Muscle of arm (tissue), 14 donors: ENCODE results near the gene ALOX5. TPM values are rescaled to one million over a fixed set of nuclear protein-coding genes. Genes with fewer than 3 reads are reported as not detected.
"Not testable (repeated sequence)": the region's sequence is repeated elsewhere in the genome, so short reads cannot be mapped to it uniquely, and the experiment has no call there.

Experiments
- DNase-seq: peaks from one replicate; pipeline ENCODE4 v3.0.0-alpha.2; 2013
- long read RNA-seq, 11 donors: transcript quantifications; one replicate each; lab custom pipeline, GENCODE V29; 2026
- polyA plus RNA-seq, 12 donors: library from polyadenylated mRNA; unstranded; fragments of 120-200 nt; gene quantifications; one replicate each; pipeline ENCODE4 v1.2.1, GENCODE V29; 2013; ENCODE audit not compliant: insufficient read length in 12 of 12

The ALOX5 gene
- 10 to 100 TPM in 1 of 12 donors, 1 to 10 TPM in 8, under 1 TPM in 2, not detected in 1; 0.97 to 13.5 (median 1.2) TPM for polyA plus RNA-seq
- long read RNA-seq, donor 1, partial matches to known transcripts, result 0 of 1 reads
- long read RNA-seq, donor 1, other reads (novel, unspliced or antisense), result 0 of 1 reads
- long read RNA-seq, donor 2, result 0 reads
- long read RNA-seq, donor 3, result 0 reads
- long read RNA-seq, donor 4, result 0 reads
- long read RNA-seq, donor 5, result 0 reads
- long read RNA-seq, donor 6, result 0 reads
- long read RNA-seq, donor 7, result 0 reads
- long read RNA-seq, donor 8, result 0 reads
- long read RNA-seq, donor 9, result 0 reads
- long read RNA-seq, donor 10, result 0 reads
- long read RNA-seq, donor 11, result 0 reads

GRCh38 chr10:45373576-45374349, at the start of gene ALOX5:
Gene ALOX5 (plus strand): TSS chr10:45374216. CDS start chr10:45374280, 64 bp downstream.
- DNase-seq, result no peak

DNA sequence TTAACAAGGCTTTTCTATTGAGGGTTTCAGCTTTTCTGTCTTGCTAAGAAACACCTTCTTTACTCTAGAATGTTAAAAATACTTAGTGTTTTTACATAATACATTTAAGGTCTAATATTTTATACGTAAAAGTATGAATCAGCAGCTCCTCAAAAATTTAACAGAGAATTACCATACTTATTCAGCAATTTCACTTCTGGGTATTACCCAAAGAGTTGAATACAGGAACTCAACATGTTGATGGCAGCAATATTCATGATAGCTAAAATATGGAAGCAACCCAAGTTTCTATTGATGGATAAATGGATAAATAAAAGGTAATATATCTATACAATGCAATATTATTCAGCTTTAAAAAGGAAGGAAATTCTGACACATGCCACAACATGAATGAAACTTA, 48.9 kb upstream of the ALOX5 start:
- no peak for DNase-seq

DNA sequence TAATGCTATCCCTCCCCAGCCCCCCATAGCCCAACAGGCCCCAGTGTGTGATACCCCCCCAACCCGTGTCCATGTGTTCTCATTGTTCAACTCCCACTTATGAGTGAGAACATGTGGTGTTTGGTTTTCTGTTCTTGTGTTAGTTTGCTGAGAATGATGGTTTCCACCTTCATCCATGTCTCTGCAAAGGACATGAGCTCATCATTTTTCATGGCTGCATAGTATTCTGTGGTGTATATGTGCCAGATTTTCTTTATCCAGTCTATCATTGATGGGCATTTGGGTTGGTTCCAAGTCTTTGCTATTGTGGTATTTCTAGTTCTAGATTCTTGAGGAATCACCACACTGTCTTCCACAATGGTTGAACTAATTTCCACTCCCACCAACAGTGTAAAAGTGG, 47.2 kb upstream of the ALOX5 start:
- DNase-seq, result not testable (repeated sequence)

DNA sequence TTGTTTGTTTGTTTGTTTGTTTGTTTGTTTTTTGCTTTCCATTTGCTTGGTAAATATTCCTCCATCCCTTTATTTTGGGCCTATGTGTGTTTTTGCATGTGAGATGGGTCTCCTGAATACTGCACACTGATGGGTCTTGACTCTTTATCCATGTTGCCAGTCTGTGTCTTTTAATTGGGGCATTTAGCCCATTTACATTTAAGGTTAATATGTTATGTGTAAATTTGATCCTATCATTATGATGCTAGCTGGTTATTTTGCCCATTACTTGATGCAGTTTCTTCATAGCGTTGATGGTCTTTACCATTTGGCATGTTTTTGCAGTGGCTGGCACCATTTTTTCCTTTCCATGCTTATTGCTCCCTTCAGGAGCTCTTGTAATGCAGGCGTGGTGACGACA, 42.2 kb upstream of the ALOX5 start:
- not testable (repeated sequence) for DNase-seq

DNA sequence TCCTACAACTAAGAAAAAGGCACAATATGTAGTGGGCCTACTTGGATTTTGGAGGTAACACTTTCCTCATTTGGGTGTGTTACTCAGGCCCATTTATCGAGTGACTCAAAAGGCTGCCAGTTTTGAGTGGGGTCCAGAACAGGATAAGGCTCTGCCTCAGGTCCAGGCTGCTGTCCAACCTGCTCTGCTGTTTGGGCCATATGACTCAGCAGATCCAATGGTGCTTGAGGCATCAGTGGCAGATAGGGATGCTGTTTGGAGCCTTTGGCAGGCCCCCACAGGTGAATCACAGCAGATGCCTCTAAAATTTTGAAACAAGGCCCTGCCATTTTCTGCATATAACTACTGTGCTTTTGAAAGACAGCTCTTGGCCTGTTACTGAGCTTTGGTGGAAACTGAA, 34.1 kb upstream of the ALOX5 start:
- DNase-seq, result no peak

- not testable (repeated sequence) for DNase-seq
Measured at GRCh38 chr10:45340420-45340819, 33.6 kb upstream of the ALOX5 start.

DNA sequence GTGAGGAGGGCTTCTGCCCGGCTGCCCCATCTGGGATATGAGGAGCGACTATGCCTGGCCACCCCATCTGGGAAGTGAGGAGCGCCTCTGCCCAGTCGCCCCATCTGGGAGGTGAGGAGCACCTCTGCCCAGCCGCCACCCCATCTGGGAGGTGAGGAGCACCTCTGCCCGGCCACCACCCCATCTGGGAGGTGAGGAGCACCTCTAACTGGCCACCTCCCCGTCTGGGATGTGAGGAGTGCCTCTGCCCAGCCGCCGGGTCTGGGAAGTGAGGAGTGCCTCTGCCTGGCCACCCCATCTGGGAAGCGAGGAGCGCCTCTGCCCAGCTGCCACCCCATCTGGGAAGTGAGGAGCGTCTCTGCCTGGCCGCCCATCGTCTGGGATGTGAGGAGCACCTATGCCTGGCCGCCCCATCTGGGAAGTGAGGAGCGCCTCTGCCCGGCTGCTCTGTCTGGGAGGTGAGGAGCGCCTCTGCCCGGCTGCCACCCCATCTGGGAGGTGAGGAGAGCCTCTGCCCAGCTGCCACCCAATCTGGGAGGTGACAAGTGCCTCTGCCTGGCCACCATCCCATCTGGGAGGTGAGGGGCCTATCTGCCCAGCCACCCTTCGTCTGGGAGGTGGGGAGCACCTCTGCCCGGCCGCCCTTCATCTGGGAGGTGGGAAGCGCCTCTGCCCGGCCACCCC, 27.2 kb upstream of the ALOX5 start:
- DNase-seq, result not testable (repeated sequence)

DNA sequence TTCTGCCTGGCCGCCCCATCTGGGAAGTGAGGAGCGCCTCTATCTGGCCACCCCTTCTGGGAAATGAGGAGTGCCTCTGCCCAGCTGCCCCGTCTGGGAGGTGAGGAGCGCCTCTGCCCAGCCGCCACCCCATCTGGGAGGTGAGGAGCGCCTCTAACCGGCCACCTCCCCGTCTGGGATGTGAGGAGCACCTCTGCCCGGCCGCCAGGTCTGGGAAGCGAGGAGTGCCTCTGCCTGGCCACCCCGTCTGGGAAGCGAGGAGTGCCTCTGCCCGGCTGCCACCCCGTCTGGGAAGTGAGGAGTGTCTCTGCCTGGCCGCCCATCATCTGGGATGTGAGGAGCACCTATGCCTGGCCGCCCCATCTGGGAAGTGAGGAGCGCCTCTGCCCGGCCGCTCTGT, 26.6 kb upstream of the ALOX5 start:
- not testable (repeated sequence) for DNase-seq

DNA sequence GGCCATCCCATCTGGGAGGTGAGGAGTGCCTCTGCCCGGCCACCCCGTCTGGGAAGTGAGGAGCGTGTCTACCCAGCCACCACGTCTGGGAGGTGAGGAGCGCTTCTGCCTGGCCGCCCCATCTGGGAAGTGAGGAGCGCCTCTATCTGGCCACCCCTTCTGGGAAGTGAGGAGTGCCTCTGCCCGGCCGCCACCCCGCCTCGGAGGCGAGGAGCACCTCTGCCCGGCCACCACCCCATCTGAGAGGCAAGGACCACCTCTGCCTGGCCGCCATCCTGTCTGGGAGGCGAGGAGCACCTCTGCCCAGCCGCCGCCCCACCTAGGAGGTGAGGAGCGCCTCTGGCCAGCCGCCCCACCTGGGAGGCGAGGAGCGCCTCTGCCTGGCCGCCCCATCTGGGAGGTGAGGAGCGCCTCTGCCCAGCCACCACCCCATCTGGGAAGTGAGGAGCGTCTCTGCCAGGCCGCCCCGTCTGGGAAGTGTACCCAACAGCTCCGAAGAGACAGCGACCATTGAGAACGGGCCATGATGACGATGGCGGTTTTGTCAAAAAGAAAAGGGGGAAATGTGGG, 25.7 kb upstream of the ALOX5 start:
- not testable (repeated sequence) for DNase-seq

- DNase-seq, result no peak
Measured at GRCh38 chr10:45353186-45353585, 20.8 kb upstream of the ALOX5 start.

GRCh38 chr10:45354261-45354660, 19.8 kb upstream of the ALOX5 start:
- peak; percentile 10 for DNase-seq

DNA sequence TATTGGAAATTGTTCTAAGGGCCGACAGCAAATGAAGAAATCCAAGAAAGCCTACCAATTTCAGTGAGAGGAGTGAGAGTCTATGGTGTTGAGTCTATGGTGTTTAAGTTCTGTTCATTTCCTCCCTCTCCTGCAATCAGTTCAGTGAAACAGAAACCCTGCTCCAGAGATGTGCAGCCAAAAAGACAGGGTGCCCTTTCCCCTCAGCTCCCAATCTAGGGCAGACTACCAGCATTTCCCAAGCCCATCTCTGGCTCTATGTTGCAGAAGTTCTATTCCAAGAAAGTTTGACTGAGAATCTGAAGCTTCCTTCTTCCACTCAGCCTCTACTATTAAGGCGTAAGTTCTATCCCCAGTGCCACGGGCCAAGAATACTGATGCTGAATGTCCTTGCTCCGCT, 18.5 kb upstream of the ALOX5 start:
- DNase-seq, result no peak

DNA sequence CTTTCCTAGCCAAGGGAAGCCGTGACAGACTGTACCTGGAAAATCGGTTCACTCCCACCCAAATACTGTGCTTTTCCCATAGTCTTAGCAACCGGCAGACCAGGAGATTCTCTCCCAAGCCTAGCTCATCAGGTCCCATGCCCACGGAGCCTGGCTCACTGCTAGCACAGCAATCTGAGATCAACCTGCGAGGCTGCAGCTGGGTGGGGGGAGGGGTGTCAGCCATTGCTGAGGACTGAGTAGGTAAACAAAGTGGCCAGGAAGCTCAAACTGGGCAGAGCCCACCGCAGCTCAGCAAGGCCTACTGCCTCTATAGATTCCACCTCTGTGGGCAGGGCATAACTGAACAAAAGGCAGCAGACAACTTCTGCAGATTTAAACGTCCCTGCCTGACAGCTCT, 15.1 kb upstream of the ALOX5 start:
- DNase-seq, result not testable (repeated sequence)

DNA sequence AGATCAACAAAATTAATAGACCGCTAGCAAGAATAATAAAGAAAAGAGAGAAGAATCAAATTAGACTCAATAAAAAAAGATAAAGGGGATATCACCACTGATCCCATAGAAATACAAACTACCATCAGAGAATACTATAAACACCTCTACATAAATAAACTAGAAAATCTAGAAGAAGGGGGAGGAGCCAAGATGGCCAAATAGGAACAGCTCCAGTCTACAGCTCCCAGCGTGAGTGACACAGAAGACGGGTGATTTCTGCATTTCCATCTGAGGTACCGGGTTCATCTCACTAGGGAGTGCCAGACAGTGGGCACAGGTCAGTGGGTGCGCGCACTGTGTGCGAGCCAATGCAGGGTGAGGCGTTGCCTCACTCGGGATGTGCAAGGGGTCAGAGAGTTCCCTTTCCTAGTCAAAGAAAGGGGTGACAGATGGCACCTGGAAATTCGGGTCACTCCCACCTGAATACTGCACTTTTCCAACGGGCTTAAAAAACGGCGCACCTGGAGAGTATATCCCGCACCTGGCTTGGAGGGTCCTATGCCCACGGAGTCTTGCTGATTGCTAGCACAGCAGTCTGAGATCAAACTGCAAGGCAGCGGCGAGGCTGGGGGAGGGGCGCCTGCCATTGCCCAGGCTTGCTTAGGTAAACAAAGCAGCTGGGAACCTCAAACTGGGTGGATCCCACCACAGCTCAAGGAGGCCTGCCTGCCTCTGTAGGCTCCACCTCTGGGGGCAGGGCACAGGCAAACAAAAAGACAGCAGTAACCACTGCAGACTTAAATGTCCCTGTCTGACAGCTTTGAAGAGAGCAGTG, 11.8 kb upstream of the ALOX5 start:
- DNase-seq, result not testable (repeated sequence)

- DNase-seq, result not testable (repeated sequence)
Measured at GRCh38 chr10:45367643-45368042, 6.4 kb upstream of the ALOX5 start.

DNA sequence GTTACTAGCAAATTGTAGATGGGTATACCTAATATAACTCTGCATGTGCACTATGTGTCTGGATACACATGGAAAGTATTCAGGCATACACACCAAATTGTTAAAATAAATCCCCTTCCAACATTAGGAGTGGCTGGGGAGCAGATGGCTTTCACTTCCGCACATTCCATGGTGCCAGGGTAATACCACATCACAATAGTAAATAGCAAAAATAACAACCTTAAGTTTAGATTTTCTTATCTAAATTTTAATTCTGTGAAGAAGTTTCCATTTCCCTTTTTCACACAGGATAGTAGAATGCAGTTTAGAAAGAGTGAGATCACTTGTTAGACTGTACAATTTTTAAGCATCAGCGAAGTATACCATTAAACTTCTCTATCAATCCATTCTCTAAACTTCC, 5.8 kb upstream of the ALOX5 start:
- DNase-seq, result no peak

GRCh38 chr10:45370202-45370955, 3.6 kb upstream of the ALOX5 start:
- DNase-seq, result no peak

DNA sequence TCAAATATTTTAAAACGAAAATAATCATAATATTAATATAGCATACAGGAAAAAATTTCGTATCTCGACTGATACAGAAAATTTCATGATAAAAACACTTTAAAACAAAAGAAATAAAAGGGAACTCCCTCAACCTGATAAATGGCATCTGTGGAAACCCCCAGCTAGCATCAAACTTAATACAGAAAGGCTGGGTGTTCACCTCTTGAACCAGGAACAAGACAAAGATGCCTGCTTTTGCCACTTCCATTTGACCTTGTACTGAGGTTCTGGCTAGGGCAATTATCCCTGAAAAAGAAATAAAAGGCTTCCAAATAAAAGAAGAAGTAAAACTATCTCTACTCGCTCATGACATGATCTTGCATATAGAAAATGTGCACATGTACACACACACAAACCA, 2.5 kb upstream of the ALOX5 start:
- DNase-seq, result no peak

DNA sequence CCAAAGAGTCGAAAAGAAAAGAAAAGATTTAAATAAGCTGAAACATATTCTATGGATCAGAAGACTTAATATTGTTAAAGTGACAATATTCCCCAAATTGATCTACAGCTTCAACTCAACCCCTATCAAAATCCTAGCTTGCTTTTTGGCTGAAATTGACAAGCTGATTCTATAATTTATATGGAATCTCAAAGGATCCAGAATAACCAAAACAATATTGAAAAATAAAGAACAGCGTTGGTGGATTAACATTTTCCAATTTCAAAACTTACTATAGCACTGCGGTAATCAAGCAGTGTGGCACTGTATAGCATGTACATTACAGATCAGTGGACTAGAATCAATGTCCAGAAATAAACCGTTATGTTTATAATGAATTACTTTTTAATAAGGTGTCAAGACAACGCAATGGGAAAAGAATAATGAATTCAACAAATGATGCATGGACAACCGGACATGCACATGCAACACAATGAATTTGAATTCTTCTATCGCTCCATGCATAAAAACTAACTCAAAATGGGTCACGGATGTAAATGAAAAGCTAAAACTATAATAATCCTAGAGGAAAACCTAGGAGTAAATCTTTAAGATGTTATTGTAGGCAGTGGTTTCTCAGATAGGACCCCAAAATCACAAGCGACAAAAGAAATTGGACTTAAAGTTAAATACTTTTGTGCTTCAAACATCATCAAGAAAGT, 1.6 kb upstream of the ALOX5 start:
- no peak for DNase-seq

DNA sequence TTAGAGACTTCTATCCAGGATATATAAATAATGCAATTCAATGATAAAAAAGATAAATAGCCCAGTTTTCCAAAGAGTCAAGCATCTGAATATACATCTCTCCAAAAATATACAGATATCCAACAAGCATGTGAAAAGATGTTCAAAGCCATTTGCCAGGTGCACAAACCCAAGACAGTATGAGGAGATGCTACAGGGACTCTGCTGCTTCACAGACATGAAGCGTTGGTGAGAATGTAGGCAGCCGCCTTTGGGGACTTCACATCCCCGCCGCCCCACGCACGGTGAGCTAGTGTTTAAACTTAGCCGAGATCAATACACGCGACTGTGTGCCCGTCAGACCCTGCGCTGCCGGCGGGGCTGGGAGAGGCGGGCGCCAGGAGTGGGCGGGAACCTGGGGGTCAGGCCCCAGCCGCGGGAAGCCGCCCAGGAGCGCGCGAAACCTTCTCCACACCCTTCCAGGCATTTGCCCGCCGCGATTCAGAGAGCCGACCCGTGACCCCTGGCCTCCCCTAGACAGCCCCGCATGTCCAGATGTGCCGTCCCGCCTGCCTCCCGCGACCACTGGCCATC, 927 bp upstream of the ALOX5 start:
- DNase-seq, result no peak
